Measurements from ENCODE around the gene SLC39A9.

- TF ChIP-seq POLR2A (IDR thresholded peaks at IDR 0.05; ENCODE audit: low read depth, low read length) (no peak), RCOR1 (IDR thresholded peaks at IDR 0.05; ENCODE audit: insufficient replicate concordance, low read length) (no peak), CTCF (conservative IDR thresholded peaks at IDR 0.05; ENCODE audit: low read depth, low read length) (no peak), CHD1 (IDR thresholded peaks at IDR 0.05; ENCODE audit: low read depth, low read length) (no peak), RFX5 (IDR thresholded peaks at IDR 0.05; ENCODE audit: low read depth, low read length) (no peak), BHLHE40 (IDR thresholded peaks at IDR 0.05; ENCODE audit: low read depth, low read length) (no peak), MXI1 (IDR thresholded peaks at IDR 0.05; ENCODE audit: borderline replicate concordance, low read depth, low read length) (no peak), CEBPB (IDR thresholded peaks at IDR 0.05; ENCODE audit: low read depth, low read length) (no peak), SMC3 (IDR thresholded peaks at IDR 0.05; ENCODE audit: low read depth, low read length) (no peak), RAD21 (IDR thresholded peaks at IDR 0.05; ENCODE audit: low read length) (no peak), FOS (IDR thresholded peaks at IDR 0.05; ENCODE audit: low read depth, low read length) (no peak), MAFK (IDR thresholded peaks at IDR 0.05; ENCODE audit: low read depth, low read length) (no peak)
- TF ChIP-seq, protein P1, sequence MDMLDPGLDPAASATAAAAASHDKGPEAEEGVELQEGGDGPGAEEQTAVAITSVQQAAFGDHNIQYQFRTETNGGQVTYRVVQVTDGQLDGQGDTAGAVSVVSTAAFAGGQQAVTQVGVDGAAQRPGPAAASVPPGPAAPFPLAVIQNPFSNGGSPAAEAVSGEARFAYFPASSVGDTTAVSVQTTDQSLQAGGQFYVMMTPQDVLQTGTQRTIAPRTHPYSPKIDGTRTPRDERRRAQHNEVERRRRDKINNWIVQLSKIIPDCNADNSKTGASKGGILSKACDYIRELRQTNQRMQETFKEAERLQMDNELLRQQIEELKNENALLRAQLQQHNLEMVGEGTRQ (IDR thresholded peaks at IDR 0.05; ENCODE audit: low read depth, low read length): no peak
Measured at GRCh38 chr14:69484444-69485314, 86.2 kb downstream of the SLC39A9 start, which contains the start of gene PLEKHD1.
